DMS153 treated with DMSO at 0.1 percent for 48 hours (cell line): ENCODE results near the gene VSX1.

Source experiments
- DNase-seq: peaks from one replicate; lab custom pipeline; 2025; ENCODE audit not compliant: unreplicated experiment; lab: John Stamatoyannopoulos, UW

VSX1 gene

DNA sequence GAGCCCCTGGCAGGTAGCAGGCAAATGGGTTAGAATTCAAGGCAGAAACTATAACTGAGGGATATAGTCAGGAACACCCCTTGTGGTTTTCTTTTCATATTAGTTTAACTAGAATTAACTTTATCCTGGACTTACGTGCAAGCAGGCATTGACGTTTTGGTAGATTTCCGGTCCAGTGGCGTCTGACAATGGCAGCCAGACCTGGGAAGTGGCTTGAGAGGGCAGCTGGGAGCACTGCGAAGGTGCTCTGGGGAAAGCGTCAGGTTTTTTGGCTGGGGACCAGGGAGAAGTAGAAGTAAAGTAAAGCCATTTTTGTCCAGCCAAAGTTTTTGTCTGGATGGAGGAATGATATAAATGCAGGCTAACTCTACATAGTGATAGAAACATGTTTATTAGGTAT, 15.6 kb downstream of the VSX1 start:
- peak; percentile 36 for DNase-seq

DNA sequence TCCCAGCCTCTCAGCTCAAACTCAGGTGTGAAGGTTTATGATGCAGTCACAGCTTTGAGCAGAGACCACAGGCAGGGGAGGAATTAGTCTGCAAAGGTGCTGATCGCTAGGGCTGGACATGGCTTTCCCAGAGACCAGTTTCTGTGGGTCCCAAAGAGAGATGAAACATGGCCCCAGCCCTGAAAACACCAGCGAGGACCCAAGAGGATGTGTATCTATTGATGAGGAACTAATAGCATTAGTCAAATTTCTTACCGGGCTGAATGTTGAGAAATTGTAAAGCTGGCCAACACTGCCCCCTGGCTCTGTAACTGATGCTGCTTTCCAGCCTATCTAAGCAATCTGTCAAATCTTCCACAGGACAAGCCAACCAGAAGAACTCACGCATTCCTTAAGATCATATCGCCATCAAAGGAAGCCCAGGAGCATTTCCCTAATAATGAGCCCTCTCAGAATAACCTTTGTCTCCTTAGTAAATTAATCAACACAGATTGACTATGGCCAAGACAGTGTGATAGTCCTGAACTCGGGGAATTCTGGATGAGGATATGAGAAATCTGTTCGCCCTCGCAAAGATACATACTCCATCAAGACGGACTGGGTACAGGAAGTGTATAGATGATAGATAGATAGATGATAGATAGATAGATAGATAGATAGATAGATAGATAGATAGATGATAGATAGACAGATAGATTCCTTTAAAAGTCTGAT, 16.2 kb downstream of the VSX1 start:
- peak; percentile 22 for DNase-seq

DNA sequence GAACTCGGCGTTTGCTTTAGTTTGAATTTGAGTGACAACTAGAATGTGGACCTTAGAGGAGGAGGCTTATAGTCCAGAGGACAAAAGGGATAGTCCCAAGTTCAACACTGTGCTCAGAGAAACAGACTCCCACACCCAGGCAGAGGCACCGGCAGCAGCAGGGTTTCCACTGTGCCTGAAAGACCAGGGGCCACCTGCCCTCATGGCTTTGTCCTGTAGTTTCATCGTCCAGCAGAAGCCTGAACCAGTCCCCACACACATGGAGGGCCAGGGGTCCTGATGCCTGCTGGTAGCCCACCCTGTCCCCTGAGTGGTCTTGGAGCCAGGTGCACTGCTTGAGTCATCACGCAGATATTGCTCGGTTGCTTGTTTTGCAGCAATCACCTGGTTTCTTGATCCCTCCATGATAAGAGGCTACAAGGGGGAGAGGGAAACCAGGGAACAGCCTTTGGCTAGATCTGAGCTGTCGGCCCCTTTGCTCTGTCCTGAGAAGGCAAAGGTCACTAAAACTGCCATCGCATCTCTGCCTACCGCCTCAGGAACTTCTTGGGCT, 16.8 kb downstream of the VSX1 start:
- DNase-seq = no peak

DNA sequence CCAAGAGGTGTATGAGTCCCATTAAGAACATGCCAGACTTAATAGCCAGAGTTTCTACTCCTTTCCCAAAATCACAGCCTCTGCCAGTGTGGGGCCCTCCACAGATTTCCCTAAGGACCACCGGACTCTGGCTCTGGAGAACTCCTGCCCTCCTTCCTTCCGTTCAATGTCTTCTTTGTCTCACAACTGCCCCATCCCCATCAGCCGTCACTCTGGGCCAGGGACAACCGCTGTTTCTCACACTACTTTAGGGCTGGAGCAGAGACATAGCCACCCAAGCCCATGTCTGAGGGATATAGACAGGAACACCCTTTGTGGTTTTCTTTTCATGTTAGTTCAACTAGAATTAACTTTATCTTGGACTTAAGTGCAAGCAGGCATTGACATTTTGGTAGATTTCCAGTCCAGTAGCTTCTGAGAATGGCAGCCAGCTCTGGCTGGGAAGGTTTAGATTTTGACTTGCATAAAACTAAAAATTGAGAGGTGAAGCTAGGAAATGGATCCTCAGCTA, 17.3 kb downstream of the VSX1 start:
- DNase-seq = no peak

DNA sequence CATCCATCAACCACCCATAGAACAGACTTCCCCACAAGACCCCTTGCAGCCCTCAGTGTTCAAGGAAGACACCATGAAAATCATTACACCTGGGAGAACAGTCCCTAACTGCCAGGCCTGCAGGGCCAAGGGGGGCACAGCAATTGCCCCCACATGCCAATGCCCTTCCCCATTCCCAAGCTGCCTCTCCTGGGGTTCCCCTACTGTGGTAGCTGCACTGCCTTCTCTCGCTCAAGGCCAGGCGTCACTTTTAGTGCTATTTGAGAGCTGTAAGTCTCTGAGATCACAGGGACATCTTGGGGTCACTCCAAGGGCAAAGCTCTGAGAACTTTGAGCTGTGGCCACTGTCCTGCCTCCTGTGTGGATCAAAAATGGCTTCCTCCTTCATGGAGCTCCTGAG, 18.0 kb downstream of the VSX1 start:
- no peak for DNase-seq

DNA sequence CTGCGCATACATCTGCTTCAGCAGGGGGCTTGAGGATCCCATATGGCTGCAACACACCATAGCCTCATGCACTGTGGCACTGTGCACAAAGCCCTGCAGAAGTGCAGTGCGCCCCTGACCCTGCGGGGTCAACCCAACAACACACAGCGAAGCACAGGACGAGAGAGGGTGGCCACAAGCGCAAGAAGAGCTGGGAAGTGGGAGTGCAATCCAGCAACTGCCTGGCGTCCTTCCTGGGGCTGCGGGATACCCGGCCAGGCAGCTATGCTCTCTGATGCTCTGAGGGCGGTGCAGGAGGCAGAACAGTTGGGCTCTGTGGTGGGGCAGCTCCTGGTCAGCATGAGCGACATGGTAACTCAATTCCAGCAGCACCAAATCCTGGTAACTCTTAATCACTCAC, 18.4 kb downstream of the VSX1 start:
- no peak for DNase-seq

DNA sequence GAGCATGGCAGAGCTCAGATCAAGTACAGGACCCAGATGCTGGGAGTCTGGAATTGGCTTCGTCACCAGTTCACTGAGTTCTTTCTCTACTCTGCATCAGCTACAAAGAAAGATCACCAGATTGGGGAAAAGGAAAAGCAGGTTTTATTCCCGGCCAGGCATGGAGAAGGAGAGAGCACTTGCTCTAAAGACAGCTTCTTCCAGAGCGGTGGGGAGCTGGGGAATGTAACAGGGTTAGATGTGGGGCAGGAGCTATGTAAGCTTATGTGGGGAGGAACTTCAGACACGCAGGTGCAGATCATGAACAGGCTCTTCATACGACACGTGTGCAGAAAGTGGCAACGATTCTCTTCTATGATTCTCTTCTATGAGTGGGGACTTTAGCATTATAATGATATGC, 19.1 kb downstream of the VSX1 start:
- no peak for DNase-seq

DNA sequence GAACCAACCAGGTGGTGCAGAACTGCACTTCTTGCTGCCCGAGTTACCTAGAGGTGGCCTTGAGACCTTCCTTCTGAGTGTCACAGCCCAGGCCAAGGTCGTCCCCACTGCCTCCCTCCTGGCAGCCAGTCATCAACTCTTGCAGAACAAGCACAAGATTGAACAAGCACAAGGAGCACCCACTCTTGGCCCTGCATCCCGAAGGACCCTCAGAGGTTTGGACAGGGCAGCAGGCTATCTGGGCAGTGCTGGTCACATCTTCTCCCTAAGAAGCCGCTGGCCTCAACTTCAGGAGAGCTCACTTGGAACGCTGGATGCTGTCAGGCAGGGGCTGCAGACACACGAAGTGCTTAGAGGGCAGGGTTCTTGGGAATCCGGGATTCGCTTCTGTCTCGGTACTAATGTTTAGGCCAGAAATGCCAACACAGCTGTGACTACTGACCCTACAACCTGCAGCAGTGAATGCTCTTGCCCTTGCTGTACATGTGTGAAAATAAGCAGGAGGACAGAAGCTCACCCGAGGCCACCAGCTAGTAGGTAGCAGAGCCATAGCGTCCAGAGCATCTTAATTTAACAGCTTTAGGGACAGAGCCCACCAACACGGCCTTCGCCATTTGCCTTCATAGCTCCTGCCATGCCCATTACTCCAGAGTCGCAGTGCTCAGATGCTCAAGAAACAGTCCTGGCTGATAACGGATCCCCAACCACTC, 20.0 kb downstream of the VSX1 start:
- no peak for DNase-seq

DNA sequence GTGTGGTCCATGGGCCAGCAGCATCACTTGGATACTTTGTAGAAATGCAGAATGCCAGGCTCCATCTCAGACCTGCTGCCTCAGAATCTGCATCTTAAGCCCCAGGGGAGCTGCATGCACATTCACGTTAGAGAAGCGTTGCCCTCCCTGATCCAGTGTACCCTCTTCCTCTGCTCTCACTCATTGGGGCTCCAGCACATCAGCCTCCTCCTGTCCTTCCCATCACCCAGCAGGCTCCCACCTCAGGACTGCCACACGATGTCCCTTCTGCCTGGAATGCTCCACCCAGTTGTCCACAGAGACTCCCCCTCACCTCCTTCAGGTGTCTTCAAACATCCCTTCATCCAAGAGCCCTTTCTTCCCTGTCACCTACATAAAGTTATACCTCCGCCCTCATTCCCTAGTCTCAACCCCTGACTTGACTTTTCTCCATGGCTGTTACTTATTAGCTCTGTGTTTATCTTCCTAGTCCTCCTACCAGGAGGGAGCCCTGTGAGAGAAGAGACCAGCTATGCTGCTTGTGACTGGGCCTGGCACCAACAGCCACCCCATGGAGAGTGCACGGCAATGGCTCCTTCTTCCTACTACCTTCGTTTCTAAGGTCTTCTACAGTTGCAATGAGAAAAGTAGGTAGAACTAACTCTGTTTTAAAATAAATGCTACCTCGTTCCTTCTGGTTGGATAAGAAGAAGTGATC, 20.7 kb downstream of the VSX1 start:
- no peak for DNase-seq

DNA sequence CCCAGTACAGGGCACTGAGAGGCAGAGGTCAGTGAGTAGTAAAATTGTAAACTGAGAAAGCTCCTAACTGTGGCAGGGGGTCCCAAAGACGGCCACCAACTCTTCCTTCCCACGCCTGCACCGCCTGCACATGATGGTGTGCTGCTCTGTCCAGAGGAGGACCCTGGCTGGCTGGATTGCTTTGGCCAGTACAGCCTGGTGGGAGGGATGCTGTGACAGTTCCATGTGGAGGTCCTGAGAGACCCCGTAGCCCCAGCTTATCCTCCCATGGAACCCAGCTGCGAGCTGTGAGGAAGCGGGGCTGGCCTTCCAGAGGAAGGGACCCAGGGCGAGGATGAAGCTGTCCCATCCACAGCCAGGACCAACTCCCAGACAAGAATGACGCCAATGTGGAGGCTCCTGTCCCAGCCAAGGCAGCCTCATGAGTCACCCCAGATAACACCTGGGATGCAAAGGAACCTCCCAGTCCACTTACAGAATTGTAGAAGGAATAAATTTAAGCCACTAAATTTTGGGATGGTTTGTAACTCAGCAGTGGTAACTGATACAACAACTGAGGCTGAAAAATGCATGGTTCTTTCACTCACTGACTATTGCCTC, 22.0 kb downstream of the VSX1 start:
- DNase-seq = no peak

DNA sequence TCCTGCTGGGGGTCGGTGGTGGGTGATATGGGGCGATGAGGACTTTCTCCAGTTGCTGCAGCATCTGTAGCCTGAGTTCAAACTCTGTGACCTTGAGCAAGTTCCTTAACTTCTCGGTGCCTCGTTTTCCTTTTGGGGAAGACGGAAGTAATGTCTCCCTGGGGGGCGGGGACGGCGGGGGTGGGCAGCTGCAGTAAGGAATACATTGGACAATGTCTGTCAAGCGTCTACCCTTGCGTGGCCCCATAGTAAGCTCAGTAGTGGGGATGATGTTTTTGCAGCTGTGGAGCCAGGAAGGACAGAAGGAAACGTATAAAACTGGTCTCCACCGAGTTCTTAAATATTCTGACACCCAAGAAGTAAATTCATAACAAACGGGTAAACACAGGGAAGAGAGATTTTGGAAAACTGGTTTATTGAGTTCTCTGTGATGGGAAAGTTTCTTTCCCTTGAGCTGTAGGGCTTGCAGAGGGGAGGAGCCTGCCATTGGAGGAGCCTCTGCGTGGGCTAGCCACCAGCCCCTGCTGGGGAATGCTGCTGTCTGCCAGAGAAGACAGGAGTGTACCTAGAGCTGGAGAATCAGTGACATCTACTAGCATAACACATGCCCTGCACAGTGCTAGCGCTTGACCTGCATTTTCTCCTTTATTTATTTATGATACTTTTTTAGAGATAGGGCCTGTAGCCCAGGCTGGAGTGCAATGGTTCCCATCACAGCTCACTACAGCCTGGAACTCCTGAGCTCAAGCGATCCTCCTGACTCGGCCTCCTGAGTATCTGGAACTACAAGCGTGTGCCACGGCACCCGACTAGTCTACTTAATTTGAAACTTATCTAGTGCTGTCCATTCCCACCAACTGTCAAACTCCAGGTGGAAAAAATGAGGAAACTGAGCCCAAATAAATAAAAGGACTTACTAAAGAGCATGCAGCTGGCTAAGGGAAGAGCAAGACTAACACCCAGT, 22.8 kb downstream of the VSX1 start:
- peak; percentile 24 for DNase-seq

DNA sequence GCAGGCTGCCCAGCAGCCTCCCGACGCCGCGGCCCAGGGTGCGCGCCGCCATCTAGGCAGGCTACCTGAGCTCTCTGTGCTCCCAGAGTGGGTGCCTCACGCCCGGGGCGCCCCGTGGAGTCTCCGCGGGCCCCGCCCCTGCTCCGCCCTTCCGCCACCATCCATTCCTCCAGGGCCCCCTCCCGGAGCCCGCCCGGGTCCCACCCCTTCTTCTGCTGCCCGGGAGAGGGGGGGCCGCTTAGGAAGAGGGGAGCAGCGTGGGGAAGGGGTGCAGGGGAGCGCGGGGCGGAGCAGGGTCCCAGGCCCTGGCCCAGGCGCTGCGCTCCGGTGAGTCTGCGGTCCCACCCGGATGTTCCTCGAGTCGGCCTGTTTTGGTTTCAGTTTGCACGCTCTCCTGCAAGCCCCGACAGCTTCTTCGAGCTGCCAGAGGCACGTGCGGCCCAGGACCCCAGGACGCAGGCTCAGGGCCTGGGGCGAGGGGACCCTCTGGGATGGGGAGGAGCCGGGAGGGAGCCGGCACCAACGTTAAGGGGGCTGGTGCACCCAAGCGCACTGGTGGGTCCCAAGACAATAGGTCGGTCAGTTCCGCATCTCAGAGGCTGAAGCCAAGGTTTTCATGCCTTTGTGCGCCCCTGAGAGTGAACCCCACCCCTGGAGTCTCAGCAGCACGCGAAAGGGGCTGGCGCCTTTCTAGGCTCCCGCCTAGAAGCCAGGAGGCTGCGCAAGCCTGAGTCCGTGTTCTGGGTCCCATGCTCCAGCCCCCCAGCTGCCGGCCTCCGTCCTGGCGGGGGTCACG, 23.7 kb downstream of the VSX1 start, which contains the start of gene ACSS1:
ACSS1 (minus strand) TSS at position 89 of the 796 bp plus-strand sequence; CDS start at position 52, 37 bp downstream.
- DNase-seq = peak; percentile 10

DNA sequence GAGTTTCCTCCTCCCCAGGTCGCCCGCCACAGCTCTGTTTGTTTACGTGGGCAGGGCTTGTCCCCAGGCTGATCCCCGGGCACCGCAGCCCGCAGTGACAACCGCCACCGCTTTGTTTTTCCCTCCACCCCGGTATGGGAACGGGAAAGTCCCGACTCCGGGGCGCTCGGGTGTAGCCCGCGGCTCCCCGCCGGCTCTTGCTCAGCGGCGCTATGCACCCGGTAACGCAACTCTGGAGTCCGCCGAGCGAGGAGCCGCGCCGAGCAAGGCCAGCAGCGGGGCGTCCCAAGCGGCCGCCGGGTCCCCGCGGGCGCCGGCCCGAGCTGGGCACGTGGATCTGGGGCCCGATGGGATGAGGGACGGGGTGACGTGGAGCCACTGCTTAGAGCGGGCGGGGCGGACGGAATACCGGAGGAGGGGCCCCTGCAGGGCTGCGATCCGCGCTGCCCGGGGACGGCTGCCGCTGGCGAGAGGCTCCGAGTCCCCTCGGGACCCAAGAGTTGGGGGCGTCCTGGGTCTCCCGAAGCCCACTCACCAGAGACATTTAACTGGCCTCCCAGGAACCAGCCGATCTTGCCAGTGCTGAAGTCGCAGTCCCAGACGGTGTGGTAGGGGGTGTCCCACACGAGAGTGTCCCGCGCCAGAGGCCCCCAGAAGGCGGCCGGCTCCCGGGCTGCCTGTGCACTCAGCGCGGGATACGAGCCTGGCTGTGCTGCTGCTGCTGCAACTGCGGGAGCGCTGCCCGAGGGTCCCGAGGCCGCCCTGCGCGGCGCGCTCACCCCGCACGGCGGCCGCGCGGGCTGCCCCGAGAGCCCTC, 24.5 kb downstream of the VSX1 start:
- DNase-seq = peak; percentile 5

DNA sequence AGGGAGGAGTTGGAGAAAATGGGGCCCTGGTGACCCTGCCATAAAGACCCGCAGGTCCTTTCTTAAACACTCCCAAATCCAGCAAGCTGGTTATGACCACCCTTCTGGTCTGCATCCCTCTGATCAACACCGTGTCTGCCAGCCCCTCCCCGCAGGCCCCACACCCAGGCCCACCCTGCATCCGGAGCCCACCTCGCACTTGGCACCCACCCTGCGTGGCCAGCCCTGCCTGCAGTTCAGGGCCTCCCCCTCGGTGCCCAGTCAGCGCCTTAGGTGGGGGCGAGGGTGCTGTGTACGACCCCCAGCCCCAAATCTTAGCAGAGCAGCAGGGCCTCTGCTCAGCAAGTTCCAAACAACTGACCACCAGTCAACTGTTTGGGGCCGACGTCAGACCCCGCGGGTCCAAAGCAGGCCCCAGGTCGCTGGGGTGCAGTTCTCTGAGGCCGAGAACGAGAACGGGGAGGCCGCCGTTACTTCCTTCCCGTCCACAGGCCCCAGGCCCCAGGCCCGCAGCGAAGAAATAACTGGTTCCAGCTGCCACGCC, 25.2 kb downstream of the VSX1 start:
- no peak for DNase-seq

DNA sequence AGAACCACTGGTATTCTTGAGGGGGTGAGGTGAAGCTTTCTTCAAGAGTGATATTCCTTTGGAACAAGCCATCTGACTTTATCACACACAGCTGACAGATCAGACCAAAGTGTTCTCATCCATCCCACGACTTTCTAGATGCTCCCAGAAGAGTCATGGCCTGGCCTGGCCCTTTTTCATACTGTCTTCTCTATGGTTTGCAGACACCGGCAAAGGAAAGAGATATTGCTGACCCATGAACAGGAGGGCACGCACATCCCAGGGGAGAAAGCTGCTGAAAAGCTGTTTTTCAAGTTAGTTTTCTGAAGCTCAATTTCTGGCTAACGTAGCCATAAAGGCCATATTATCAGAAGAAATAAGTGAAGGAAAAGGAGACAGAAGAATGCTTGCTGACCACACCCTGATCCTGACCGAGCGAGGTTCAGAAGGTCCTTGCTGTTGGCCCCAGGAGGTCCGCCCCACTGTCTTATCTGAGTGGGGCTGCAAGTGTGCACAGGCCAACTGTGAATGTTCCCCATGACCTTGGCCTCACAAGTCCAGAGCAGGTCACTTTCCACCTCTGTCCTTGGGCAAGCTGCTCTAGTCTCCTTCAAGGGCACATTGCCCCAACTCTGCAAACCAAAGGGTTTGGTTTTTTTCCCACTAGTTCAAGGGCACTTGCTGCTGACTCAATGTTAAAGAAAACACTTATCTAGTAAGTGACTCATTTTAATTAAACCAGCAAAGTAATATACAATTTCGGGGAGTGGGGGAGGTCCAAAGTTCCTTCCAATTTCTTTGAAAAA, 26.0 kb downstream of the VSX1 start:
- DNase-seq = no peak

DNA sequence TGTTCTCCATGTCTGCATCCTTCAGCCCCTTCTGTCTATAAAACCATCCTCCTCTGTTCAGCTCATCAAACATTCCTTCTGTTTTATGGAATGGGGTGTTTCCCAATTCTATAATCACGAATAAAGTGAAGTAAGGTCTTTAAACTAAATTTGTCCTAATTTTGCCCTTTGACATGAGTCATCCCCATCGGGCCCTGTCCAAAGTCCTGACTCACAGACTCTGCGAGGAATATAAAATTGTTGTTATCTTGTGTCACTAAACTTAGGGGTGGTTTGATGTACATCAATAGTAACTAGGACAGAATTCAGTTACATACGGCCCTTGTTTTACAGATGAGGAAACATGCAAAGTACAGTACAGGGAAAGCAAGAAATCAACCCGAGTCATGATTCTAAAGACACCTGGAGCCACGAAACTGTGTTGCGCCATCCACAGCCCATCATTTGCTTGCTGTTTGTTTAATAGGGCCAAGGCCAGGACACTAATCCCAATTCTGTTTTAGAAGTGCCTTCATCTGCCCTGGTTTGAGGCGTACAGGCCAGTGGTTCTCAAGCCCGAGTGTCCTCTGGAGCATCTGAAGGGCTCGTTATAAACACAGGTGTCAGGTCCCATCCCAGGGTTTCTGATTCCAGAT, 26.8 kb downstream of the VSX1 start:
- no peak for DNase-seq
